AG09309 (cell line): ENCODE data around the gene CELSR3.

Source experiments
- DNase-seq: peaks from one replicate; pipeline ENCODE4 v3.0.0-alpha.2; 2010; ENCODE audit warnings: low read depth
- H3K4me3 ChIP-seq: 2 replicates; pipeline ENCODE4 v1.5.1; 2011; ENCODE audit warnings: mild to moderate bottlenecking, low read depth, low read length, moderate library complexity; ENCODE audit not compliant: control insufficient read depth
- TF ChIP-seq, protein P1 (sequence below): IDR thresholded peaks from 2 replicates; pipeline ENCODE4 v1.5.1; 2011; ENCODE audit warnings: mild to moderate bottlenecking, low read depth, low read length, inconsistent platforms; ENCODE audit not compliant: insufficient read depth, control insufficient read depth; ENCODE audit errors: missing control alignments

CELSR3 gene

DNA sequence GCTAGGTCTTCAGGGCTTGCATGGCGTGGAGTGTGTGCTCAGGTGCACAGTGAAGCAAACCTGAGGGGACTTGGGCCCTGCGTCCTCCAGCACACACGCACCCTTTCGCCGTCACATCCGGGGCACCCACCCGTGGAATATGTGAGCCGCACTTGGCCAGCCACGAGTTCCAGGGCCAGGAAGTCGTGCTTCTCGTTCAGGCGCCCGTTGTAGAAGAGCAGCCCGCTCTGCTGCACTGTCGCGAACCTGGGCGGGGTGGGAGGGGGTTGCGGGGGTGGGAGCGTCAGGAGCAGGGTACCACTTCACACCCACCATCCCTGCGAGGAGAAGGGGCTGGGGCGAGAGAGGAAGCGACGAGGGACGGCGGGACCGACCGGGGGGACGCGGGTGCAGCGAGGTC is 7.1 kb downstream of the CELSR3 start:
- peak overlapping the region; percentile 40 for H3K4me3 ChIP-seq
- TF ChIP-seq, protein P1, sequence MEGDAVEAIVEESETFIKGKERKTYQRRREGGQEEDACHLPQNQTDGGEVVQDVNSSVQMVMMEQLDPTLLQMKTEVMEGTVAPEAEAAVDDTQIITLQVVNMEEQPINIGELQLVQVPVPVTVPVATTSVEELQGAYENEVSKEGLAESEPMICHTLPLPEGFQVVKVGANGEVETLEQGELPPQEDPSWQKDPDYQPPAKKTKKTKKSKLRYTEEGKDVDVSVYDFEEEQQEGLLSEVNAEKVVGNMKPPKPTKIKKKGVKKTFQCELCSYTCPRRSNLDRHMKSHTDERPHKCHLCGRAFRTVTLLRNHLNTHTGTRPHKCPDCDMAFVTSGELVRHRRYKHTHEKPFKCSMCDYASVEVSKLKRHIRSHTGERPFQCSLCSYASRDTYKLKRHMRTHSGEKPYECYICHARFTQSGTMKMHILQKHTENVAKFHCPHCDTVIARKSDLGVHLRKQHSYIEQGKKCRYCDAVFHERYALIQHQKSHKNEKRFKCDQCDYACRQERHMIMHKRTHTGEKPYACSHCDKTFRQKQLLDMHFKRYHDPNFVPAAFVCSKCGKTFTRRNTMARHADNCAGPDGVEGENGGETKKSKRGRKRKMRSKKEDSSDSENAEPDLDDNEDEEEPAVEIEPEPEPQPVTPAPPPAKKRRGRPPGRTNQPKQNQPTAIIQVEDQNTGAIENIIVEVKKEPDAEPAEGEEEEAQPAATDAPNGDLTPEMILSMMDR, result no peak
- DNase-seq, result no peak

DNA sequence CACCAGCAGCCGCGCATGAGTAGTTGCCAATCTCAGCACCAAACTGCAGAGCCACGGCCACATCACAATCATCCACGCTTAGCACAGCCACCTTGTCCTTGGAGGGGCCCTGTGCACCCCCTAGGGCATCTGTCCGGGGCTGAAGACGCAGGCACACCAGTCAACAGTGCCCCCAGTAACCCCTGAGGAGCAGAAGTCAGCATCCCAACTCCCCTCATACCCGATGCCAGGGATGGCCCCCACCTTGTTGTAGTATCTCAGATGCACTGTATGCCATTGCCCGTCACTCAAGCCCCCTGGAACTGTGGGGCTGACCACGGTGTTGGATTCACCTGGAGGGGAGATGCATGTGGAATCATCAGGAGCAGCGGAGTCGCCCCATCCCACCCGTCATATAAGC is 7.6 kb downstream of the CELSR3 start:
- no peak for DNase-seq
- no peak overlapping the region for H3K4me3 ChIP-seq
- TF ChIP-seq, protein P1, result no peak

DNA sequence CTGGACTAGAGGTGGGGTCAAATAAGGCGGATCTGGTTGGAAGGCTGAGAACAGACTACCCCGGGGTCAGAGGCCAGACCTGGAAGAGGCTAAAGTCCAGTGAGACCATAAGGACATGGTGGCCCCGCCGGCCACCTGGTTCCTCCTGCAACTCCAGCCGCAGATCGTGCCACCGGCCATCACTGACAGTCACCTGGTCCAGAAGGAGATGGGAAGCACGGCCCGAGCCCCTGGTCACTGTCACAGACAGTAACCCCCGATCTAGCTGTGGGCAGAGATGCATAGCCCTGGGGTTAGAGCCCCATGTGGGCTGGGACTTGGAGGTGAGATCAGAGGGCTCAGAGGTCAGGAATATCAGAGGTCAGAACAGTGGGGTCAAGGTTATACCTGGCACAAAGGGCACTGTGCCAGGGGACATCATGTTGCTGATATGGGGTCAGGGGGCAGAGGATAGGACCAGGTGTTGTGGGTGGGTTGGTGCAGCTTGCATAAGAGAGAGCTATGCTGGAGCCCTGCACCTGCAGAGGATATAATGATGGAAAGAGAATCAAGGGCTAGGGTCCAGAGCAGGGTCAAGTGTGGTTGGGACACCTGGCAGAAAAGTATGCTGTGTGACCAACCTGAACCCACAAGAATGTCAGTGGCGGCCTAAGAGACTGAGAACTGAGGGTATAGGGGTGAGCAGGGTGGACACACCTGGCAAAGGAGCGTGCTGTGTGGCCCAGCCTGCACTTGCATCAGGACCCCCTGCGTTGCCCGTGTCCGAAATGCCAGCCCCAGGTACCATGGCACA is 9.6 kb downstream of the CELSR3 start:
- TF ChIP-seq, protein P1, result no peak
- H3K4me3 ChIP-seq, result no peak overlapping the region
- DNase-seq, result no peak

DNA sequence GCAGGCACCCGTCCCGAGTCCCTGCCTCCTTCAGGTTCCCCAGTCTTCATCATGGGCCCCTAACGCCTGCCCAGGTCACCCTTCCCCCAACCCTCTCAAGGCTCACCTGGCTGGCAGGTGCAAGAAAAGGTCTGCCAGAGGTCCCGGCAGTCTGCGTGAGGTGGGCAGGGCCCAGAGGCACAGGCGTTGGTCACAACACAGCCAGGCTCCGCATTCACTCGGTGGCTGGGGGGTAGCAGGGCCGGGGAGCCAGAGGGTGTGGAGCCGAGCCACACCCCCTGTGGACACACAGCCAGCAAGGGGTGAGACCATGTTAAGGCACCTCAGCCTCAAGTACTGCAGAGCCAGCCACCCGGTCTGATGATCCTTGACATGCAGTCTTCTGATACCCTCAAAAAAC is 10.9 kb downstream of the CELSR3 start:
- DNase-seq, result no peak
- TF ChIP-seq, protein P1, result no peak
- no peak overlapping the region for H3K4me3 ChIP-seq

DNA sequence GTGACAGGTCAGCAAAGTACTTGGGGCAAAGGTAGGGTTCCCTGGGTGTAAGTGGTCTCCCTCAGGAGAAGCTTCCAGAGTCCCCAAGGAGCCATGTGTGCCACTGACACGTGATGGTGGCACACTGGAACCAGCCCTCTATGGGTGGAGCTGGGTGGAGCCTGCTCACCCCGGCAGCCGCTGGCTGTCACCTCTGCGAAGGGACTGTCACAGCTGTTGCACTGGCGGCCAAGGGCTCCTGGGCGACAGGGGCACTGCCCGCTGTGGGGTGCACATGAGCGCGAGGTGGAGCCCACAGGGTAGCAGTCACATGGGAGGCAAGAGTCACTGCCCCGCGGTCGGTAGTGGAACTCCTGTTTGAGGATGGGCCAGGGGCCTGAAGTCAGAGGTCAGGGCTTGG is 12.0 kb downstream of the CELSR3 start:
- H3K4me3 ChIP-seq, result no peak overlapping the region
- DNase-seq, result no peak
- TF ChIP-seq, protein P1, result no peak

DNA sequence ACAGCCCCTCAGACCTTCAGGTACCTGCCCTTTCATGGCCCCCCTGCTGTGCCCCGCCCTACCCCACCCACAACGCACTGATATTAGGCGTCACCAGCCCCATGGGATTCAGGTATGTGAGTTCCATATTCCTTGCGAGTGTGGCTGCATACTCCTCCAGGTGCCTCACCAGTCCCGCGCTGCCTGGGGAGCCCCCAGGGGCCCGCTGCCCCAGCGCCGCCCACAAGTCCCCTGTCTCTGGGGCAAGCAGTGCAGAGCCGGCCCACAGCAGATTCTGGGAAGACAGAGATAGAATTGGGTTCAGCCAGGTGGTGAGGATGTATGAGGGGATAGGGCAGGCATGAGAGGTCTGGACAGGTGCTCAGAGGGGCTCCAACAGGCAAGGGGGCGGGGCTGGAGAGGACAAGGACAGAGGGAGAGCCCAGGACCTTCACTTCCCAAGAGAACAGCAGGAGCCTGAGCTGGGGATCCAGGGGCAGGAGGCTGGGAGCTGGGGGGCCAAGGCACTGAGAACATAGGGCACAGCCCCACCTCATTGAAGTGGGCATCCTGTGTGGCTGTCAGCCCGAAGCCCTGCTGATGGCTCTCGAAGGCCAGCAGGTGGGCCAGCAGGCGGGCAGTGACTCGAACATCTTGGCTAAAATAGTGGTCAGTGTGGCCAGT is 14.4 kb downstream of the CELSR3 start:
- TF ChIP-seq, protein P1, result no peak
- no peak for DNase-seq
- no peak overlapping the region for H3K4me3 ChIP-seq
